HG02973 (cell line): Measurements from ENCODE around the gene MAST2.

ENCODE experiments used
- ATAC-seq: cut with Tn5 transposase; IDR thresholded peaks from one replicate; pipeline ENCODE4 v1.9.1; 2021; ENCODE audit warnings: moderate library complexity; ENCODE audit not compliant: unreplicated experiment

Gene MAST2

DNA sequence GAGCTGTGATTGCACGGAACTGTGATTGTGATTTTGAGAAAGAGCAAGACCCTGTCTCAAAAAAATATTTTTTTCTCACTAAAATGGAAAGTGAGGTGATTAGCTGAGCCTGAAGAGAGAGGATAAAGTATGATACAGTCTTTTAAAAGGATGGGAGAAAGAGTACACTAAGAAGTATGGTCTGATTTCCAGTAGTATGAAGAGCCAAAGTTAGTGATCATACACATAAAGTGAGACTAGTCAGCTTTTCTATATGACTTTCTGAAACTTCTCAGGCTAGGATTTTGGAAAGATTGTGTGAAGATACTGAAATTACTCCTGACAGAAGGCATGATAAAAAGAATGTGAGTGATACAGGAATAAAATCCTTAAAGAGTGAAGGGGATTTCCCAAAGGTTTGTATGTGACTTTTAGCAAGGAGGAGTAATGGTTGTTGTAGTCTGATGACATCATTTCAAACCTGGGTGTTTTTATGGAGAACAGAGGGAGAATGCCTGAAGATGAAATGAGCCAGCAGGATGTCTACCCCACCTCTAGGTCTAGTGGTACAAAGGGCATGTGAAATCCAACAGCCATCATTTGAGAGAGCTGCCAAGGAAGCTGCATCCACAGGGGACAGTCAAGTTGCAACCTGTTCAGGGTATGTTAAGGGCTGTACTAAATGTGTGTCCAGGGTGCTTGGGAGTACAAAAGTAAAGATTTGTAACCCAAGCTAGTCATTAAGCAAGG is 171.3 kb downstream of the MAST2 start:
- no peak for ATAC-seq

DNA sequence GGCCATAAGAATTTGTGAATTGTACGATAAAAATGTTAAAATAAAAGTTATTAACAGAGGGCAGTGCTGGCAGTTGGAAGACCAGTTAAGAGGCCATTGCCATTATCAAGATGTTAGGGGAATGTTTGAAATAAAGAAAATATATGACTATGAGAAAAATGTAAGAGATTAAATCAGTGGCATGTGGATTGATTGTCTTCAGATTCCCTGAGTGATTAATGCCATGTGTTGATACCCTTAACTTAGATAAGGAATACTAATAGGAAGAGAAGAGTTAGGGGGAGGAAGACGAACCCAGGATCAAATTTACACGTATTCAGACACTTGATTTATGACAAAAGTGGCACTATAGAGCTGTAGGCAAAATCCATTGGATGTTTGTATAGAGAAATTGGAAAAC is 173.2 kb downstream of the MAST2 start:
- no peak for ATAC-seq

DNA sequence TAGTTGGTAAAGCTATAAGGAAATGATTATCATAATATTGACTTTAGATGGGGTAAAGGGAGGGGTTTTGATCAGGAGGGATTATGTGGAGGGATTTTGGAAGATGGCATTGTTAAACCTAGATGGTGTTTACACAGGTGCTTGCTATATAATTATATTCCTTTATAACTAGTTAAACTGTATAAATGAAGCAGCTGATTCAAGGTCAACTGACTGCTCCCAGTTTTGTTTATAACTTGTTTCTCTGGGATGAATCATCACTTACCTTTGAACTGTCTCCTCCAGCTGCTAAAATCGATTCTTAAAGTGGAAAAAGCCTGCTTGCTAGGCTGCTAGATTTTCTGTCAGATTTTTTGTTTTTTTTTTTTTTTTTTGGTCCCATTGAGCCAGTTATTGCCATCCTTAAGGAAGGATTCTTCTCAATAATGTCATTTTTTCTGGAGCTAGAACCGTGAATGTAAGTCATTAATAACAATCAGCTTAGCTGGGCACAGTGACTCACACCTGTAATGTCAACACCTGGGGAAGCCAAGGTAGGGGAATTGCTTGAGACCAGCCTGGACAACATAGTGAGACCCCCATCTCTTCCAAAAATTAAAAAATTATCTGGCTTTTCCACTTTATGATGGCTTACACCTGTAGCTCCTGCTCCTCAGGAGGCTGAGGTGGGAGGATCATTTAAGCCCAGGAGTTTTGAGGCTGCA is 175.8 kb downstream of the MAST2 start:
- ATAC-seq = no peak

DNA sequence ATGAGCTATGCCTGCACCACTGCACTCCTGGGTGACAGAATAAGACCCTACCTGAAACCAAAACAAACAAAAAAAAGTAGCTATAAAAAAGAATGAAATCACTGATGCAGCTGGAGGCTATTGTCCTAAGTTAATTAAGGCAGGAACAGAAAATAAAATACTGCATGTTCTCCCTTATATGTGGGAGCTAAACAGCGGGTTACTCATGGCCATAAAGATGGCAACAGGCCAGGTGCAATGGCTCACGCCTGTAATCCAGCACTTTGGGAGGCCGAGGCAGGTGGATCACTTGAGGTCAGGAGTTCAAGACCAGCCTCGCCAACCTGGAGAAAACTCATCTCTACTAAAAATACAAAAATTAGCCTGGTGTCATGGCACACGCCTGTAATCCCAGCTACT is 176.4 kb downstream of the MAST2 start:
- no peak for ATAC-seq

DNA sequence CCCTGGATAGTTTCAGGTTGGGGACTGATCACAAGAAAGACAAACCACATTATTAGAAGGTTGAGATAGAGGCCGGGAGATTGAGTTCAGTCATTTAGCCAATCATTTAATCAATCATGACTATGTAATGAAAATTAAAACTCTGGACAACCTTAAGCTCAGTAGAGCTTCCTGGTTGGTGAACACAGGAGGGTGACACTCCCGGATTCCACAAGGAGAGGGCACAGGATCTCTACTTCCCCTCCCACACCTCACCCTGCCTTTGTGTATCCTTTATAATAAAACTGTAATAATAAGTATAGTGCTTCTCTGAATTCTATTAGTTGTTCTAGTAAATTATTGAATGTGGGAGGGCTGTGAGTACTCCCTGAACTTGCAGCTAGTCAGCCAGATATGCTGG is 178.9 kb downstream of the MAST2 start:
- no peak for ATAC-seq

DNA sequence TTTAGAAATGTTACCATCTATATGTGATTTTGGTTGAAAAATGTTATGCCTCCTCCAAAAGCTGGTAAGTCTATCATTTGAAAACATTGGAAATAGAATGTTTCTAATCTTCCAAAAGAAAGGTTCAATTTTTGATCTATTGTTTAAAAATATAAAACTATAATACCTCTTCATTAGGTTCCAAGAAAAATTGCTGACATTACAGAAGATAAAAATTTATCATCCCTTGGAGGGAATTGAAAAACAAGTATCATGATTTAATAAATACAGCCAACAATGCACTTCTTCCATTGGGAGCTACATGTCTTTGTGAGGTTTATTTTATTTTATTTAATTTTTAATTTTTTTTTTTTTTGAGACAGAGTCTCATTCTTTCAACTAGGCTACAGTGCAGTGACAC is 180.6 kb downstream of the MAST2 start:
- no peak for ATAC-seq

DNA sequence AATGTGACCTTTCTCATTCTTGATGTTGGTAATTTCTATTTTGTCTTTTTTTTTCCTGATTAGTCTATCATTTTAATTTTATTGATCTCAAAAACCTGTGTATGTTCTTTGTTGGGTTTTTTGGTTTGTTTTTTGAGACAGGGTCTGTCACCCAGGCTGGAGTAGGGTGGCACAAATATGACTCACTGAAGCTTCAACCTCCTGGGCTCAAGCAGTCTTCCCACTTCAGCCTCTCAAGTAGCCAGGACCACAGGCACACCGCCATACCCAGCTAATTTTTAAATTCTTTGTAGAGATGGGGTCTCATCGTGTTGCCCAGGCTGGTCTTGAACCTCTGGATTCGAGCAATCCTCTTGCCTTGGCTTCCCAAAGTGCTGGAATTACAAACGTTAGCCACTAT is 183.8 kb downstream of the MAST2 start:
- ATAC-seq = no peak

DNA sequence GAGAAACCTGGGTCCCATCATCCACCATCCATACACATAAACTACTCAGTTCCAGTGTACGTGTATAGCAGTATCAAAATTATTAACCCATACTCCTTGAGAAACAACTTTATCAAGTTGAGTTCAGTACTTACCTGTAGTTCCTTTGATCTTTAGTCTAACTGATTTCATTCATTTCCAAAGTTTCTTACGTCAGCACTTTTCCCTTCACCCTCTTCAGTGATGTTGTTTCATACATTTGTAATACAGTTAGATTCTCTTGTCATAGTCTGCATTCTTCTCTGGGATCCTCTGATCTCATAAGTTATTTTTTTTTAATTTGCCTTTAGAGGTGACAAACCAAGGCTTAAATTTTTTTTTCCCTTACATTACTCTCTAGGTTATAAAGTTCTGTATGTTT is 185.8 kb downstream of the MAST2 start:
- no peak for ATAC-seq

DNA sequence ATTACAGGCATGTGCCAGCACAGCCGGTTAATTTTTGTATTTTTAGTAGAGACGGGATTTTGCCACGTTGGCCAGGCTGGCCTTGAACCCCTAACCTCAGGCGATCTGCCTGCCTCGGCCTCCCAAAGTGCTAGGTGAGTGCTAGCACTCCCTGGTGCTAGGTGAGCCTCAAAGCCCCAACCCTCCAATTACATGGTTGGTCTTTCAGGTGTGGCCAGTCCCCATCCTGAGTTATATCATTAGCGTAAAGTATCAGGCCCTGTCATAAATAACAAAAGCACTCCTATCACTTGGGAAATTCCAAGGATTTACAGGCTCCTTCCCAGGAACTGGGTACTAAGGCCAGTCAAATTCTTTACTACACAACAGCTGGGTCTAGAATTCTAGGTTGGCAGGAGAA is 191.0 kb downstream of the MAST2 start:
- no peak for ATAC-seq

DNA sequence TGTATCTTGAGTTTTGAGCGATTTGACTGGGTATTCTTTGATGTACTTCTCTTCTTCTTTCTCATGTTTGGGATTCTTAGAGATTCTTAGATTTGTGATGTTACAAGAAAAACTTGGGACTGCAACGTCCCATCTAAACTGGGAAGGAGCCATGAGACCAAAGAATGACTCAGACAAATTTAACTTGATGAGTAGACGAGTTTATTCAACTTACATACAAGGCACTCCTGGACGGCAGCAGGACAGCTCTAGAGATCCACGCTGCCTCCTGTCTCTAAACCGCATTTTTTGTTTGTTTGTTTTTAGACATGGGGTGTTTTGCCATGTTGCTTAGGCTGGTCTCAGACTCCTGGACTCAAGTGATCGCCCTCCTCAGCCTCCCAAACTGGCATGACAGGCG is 191.9 kb downstream of the MAST2 start:
- ATAC-seq = no peak

DNA sequence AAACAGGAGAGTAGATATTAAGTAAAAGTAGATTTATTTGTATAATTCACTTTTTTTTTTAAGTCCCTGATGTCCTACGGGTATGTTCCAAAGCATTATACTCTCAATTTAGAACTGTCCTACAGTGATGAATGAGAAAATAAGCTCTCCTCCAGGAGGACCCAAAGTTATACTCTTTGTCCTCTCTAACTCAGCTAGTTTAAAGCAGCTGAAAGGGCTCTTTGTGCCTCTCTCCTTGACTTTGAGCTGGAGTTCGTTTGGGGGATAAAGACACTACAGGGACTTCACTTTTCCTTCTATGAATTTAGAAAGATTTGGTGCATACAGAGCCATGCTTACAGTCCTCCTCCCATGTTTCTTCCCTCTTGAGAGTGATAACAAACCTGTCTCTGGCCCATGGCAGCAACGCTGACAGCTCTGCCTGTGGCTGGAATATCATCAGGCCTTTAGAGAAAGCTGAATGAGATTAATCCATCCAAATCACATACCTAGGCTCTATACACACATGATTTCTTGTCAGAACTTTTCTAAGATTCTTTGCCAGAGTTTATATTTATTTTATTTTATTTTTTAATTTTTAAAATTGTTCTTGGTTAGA is 194.7 kb downstream of the MAST2 start:
- ATAC-seq = no peak

DNA sequence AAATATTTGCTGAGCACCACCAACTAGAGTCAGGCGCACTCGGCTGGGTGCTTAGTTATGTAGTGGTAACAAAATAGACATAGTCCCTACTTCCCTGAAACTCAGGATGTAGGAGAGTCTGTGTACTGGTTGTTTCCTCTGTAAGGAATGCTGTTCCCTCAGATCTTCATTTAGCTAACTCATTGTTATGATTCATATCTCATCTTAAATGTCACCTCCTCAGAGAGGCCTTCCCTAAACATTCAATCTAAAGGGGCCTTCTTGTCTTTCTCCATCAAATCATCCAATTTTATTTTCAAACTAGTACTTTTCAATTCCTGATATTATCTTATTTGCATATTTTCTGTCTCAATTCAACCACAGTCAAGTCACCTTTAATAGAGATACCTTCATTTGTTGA is 196.1 kb downstream of the MAST2 start:
- no peak for ATAC-seq

DNA sequence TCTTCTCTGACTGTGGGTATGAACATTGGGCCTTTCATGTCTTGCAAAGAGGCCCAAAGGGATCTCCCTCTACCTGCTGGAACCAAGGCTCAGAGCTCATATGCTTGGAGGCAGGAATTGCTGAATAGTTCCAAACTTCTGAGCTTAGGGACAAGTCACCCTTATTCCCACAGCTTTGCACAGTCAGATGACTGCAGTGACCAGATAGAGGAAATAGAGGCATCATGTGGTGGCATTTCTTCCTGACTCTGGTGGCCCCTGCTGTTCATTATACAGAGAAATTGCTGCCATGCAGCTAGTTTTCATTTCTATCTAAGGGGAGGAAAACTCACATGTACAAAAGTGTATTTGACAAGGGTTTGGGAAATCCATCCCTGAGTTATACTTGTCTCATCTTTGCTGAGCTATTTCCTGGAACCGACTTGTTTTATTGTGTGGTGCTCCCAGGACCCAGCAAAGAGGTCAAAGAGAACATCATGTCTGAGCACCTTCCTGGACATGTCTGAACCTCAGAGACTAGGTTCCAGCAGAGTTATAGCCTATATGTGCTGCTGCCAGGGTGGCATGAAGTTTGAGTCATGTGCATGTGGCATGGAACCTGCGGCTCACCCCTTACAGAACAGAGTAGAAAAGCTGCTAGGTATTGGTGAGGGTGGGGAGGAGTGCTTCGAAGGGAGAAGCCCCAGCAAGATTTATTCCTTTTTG is 197.8 kb downstream of the MAST2 start:
- ATAC-seq = no peak

DNA sequence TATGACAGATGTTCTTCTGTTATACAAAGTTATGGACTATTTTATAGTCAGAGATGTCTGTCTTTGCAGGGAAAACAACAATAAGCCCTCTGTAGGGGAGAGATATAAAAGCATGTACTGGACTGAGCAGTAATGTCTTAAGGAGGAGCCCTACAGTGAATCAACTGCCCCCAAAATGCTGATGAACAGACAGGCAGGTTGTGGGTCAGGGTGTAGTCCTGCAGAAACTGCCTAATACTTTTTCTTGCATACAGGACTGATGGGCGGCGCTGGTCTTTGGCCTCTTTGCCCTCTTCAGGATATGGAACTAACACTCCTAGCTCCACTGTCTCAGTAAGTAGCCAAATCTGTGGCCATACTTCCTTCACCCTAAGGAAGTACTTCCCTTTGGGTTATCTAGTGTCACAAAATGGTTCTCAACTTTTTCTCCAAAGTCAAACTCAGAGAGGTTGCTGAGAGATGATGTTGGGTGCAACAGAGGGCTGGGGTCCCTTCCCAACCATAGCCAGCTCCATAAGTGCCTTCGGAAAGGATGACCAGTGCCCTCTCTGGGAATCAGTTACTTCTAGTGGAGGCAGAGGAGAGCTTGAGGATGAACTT is 199.2 kb downstream of the MAST2 start:
- no peak for ATAC-seq

DNA sequence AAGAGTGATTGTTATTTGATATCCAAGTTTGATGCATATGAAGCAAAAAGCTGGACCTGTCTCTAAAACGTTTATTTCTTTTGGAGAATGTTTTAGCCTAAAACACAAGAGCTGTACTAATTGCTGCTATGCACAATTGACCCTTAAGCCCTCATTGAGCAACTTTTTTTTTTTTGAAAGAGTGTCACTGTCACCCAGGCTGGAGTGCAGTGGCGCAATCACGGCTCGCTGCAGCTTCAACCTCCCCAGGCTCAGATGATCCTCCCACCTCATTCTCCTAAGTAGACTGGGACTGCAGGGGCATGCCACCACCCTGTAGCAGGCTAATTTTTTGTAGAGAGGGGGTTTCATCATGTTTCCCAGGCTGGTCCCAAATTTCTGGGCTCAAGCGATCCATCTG is 199.9 kb downstream of the MAST2 start:
- no peak for ATAC-seq

DNA sequence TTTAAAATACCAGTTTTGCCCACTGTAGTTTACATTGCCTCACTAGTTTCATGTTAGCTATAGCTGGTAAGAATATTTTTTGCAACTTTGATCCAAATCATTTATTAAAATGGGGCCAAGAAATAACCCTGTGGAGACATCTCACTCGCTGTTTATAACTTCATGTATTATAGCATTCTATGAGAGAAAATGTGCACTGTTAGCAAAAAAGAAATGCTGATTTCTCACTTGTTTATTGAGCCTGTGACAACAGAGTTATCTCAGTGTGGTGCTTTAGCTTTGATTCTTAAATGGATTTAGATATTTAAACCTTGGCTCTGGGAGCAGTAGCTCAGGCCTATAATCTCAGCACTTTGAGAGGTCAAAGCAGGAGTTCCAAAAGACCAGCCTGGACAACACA is 201.1 kb downstream of the MAST2 start:
- ATAC-seq = no peak

DNA sequence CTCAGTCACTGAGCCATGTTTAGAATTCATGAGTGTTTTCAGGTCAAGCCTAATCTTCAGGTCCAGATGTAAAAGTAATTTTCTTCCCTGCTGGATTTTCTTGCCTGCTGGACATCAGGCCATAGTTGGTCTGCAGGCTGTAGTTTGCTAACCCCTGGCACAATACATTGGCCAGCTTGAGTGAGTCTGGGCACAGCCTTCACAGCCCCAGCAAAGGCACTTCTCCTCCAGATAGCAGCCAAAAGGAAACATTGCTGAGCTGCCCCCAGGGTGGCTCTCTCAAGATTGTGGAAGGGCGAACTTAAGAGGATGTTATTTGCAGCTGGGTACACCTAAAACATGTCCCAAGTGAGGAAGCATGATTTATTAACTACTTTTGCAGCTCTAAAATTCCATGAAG is 202.2 kb downstream of the MAST2 start:
- no peak for ATAC-seq

DNA sequence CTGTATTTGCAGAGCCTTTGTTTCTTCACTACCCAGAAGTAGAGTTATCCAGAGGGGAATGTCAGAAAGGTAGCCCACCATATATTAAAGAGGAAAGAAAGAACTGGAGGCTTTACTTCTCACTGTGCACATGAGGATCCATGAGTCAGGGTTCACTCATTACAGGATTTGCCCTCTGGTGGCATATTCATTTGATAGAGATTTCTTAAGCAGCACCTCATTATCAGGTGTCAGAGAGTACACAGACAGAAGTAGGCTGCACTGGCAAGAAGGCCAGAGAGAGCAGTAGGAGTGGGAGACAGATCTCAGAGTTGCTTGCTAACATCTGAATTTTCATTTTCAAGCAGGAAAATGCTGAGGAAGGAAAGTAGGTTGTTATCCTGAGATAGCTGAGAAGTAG is 205.2 kb downstream of the MAST2 start:
- ATAC-seq = no peak

DNA sequence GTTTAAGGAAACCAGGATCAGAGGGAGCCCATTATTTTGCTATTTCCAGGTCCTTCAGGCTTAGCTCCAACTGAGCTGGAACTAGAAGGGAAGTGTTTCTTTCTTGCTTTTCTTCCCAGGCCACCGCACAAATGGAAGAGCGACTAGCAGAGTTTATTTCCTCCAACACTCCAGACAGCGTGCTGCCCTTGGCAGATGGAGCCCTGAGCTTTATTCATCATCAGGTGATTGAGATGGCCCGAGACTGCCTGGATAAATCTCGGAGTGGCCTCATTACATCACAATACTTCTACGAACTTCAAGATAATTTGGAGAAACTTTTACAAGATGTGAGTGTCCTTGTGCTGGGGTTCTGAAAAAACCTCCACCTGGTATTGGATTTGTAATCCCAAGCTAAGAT is 207.2 kb downstream of the MAST2 start:
- ATAC-seq = no peak

DNA sequence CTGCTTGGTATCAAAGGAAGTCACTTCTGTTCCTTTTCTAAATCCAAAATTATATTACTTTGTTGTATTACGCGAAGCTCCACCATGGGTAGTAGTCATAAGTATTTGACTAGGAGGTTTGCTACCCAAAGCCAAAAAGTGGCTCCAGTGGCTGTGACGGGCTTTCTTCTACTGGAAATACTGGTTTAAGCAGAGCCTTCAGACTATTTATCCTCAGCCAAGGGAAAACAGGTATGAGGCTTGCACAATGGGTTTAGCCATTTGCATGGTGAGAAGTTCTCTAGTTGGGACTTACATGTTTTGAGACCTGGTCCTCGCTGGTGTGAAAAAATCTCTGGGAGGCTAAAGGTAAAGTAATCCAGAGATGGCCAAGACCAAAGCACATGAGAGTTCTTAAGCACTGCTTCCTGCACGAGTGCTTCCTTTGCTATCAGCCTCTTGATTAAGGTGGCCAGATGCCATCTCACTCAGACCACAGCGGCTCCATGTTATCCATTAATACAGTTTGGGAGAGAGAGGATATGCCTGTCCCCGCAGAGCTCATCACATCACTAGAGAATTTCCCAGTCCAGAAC is 207.8 kb downstream of the MAST2 start:
- ATAC-seq = no peak

DNA sequence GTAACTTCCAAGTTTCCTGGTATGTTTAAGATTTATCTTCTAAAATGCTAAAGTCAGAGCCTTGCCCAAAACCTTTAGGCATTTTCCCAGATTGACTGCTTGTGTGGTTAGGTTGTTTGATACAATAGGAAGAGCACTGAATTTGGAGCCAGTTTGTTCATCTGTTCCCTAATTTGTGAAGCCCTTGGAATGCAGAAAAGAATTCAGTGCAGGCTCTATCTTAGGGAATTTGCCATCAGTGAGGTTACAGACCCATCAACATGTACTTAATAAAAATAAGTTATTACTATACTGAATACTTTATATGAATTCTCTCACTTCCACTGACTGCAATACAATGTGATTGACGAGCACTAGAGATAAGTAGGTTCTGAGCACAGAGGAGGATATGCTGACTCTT is 208.8 kb downstream of the MAST2 start:
- no peak for ATAC-seq
